OCI-LY1 (cell line): Measurements from ENCODE around the gene HOXB13.

Source experiments
- H2AFZ ChIP-seq: fragments of 200-600 bp; sonication (generic), shearing (Covaris generic); 2 replicates; pipeline ENCODE4 v1.6.0; 2014; ENCODE audit warnings: antibody characterized with exemption, mild to moderate bottlenecking, low read length
- H3F3A ChIP-seq: fragments of 200-600 bp; sonication (generic), shearing (Covaris generic); 2 replicates; pipeline ENCODE4 v1.6.0; 2014; ENCODE audit warnings: mild to moderate bottlenecking, antibody characterized with exemption, low read length, moderate library complexity; ENCODE audit not compliant: insufficient read depth
- H3K27ac ChIP-seq: fragments of 200-600 bp; sonication (generic); 2 replicates; pipeline ENCODE4 v1.5.1; 2014; ENCODE audit warnings: low read length, mixed run types, mild to moderate bottlenecking, low read depth; ENCODE audit not compliant: poor library complexity, severe bottlenecking
- H3K27me3 ChIP-seq: fragments of 200-600 bp; sonication (generic); 2 replicates; pipeline ENCODE4 v1.6.0; 2014; ENCODE audit warnings: antibody characterized with exemption, mild to moderate bottlenecking, low read length, moderate library complexity; ENCODE audit not compliant: insufficient read depth
- H3K36me3 ChIP-seq: fragments of 200-600 bp; sonication (generic); 2 replicates; pipeline ENCODE4 v1.6.1; 2014; ENCODE audit warnings: mild to moderate bottlenecking, antibody characterized with exemption, low read length, moderate library complexity, mixed read lengths; ENCODE audit not compliant: insufficient read depth
- H3K4me1 ChIP-seq: fragments of 200-600 bp; sonication (generic); 2 replicates; pipeline ENCODE4 v1.5.1; 2014; ENCODE audit warnings: mild to moderate bottlenecking, low read length, moderate library complexity; ENCODE audit not compliant: insufficient read depth, severe bottlenecking
- H3K4me2 ChIP-seq: fragments of 200-600 bp; sonication (generic), shearing (Covaris generic); 2 replicates; pipeline ENCODE4 v1.6.1; 2014; ENCODE audit warnings: low read length
- H3K4me3 ChIP-seq: fragments of 200-600 bp; sonication (generic); 2 replicates; pipeline ENCODE4 v1.5.1; 2014; ENCODE audit warnings: low read length, low read depth, mild to moderate bottlenecking, mixed read lengths; ENCODE audit not compliant: poor library complexity, severe bottlenecking
- H3K79me2 ChIP-seq: fragments of 200-600 bp; shearing (Covaris generic); 2 replicates; pipeline ENCODE4 v1.6.1; 2016; ENCODE audit warnings: mixed run types, low read length, mixed read lengths; ENCODE audit not compliant: insufficient read depth
- H3K9ac ChIP-seq: fragments of 200-600 bp; sonication (generic), shearing (Covaris generic); 2 replicates; pipeline ENCODE4 v1.6.1; 2014; ENCODE audit warnings: mild to moderate bottlenecking, low read length, mixed read lengths
- H3K9me2 ChIP-seq: fragments of 200-600 bp; sonication (generic), shearing (Covaris generic); 2 replicates; pipeline ENCODE4 v1.6.1; 2014; ENCODE audit warnings: low read depth, mild to moderate bottlenecking, low read length, mixed read lengths
- H3K9me3 ChIP-seq: fragments of 200-600 bp; shearing (Covaris generic); 2 replicates; pipeline ENCODE4 v1.6.1; 2014; ENCODE audit warnings: low read length, mixed read lengths
- H4K20me1 ChIP-seq: fragments of 200-600 bp; sonication (generic), shearing (Covaris generic); 2 replicates; pipeline ENCODE4 v1.6.0; 2016; ENCODE audit warnings: mild to moderate bottlenecking, low read length; ENCODE audit not compliant: insufficient read depth
- CTCF ChIP-seq: fragments of 200-600 bp; sonication (generic), shearing (Covaris generic); IDR thresholded peaks from 2 replicates; pipeline ENCODE4 v1.5.1; 2017; ENCODE audit warnings: mild to moderate bottlenecking, antibody characterized with exemption, low read length, moderate library complexity, mixed read lengths
- EZH2 ChIP-seq: fragments of 200-600 bp; sonication (generic), shearing (Covaris generic); IDR thresholded peaks from 2 replicates; pipeline ENCODE4 v1.8.0; 2017; ENCODE audit warnings: borderline replicate concordance, mixed run types, mild to moderate bottlenecking, antibody characterized with exemption, low read length, moderate library complexity, mixed read lengths

Gene HOXB13

GRCh38 chr17:48701864-48702532 lies 26.6 kb downstream of the HOXB13 start:
- Histone ChIP-seq H3K27me3 (no peaks in the 10 kb centered on the region), H3K27ac (no peak overlapping the region), H3K9me3 (no peaks in the 10 kb centered on the region), H3K4me3 (no peak overlapping the region), H3K36me3 (no peaks in the 10 kb centered on the region), H2AFZ (no peak overlapping the region), H3F3A (no peaks in the 10 kb centered on the region), H3K79me2 (no peaks in the 10 kb centered on the region), H3K4me2 (no peak overlapping the region), H3K4me1 (no peaks in the 10 kb centered on the region), H3K9ac (no peak overlapping the region), H4K20me1 (no peaks in the 10 kb centered on the region), H3K9me2 (no peaks in the 10 kb centered on the region)
- TF ChIP-seq EZH2, result no peak
- no peak for TF ChIP-seq CTCF

GRCh38 chr17:48693178-48693577 lies 35.4 kb downstream of the HOXB13 start:
- no peaks in the 10 kb centered on the region for H4K20me1 ChIP-seq
- H3K9ac ChIP-seq, result no peak overlapping the region
- H3K9me3 ChIP-seq, result no peaks in the 10 kb centered on the region
- no peak overlapping the region for H3K27ac ChIP-seq
- H3K4me1 ChIP-seq, result no peaks in the 10 kb centered on the region
- no peaks in the 10 kb centered on the region for H3K27me3 ChIP-seq
- H3K9me2 ChIP-seq, result no peaks in the 10 kb centered on the region
- no peak overlapping the region for H2AFZ ChIP-seq
- no peak overlapping the region for H3K4me3 ChIP-seq
- H3F3A ChIP-seq, result no peaks in the 10 kb centered on the region
- no peaks in the 10 kb centered on the region for H3K36me3 ChIP-seq
- H3K79me2 ChIP-seq, result no peaks in the 10 kb centered on the region
- TF ChIP-seq EZH2, result no peak
- no peak for TF ChIP-seq CTCF
- no peak overlapping the region for H3K4me2 ChIP-seq

- Histone ChIP-seq H2AFZ (no peak overlapping the region), H3K9me2 (no peaks in the 10 kb centered on the region), H3K4me1 (no peaks in the 10 kb centered on the region)
Measured at GRCh38 chr17:48692049-48692448, 36.5 kb downstream of the HOXB13 start.

More at GRCh38 chr17:48692049-48692448, 36.5 kb downstream of the HOXB13 start:
- Histone ChIP-seq H3K9ac (no peak overlapping the region), H3K27ac (no peak overlapping the region), H3K27me3 (no peaks in the 10 kb centered on the region), H3K4me3 (no peak overlapping the region), H3K36me3 (no peaks in the 10 kb centered on the region), H3K9me3 (no peaks in the 10 kb centered on the region), H3K4me2 (no peak overlapping the region), H3K79me2 (no peaks in the 10 kb centered on the region), H4K20me1 (no peaks in the 10 kb centered on the region), H3F3A (no peaks in the 10 kb centered on the region)
- no peak for TF ChIP-seq CTCF
- no peak for TF ChIP-seq EZH2
